HepG2 (cell line): ENCODE data around the gene MAPK13. TPM values are rescaled to one million over a fixed set of nuclear protein-coding genes. Genes with fewer than 3 reads are reported as not detected.
A peak's percentile ranks its signal among the peaks of the same experiment; 100 is the strongest.

Experiments used
- ATRX ChIP-seq: sonication (generic); formaldehyde crosslinking; IDR thresholded peaks from 2 replicates; pipeline ENCODE4 v1.4.0; 2020; ENCODE audit warnings: missing genetic modification reagents, borderline replicate concordance
- GZF1 ChIP-seq: sonication (generic); formaldehyde crosslinking; IDR thresholded peaks from 2 replicates; pipeline ENCODE4 v1.5.1; 2020; ENCODE audit warnings: mild to moderate bottlenecking, missing genetic modification reagents
- POLR2G ChIP-seq: fragments of 200-400 bp; formaldehyde crosslinking; IDR thresholded peaks from 2 replicates; pipeline ENCODE4 v1.6.1; 2018; ENCODE audit warnings: mild to moderate bottlenecking, low read depth, low read length, moderate library complexity
- SMYD3 ChIP-seq: sonication (generic); formaldehyde crosslinking; IDR thresholded peaks from 2 replicates; pipeline ENCODE4 v1.8.1; 2023; ENCODE audit warnings: mild to moderate bottlenecking, missing genetic modification reagents
- ZEB1 ChIP-seq: IDR thresholded peaks from 2 replicates; pipeline ENCODE4 v1.6.1; 2012; ENCODE audit warnings: mild to moderate bottlenecking, low read depth, inconsistent platforms; ENCODE audit not compliant: insufficient replicate concordance
- ZFX ChIP-seq: sonication (generic); formaldehyde crosslinking; IDR thresholded peaks from 2 replicates; pipeline ENCODE4 v1.4.0; 2020; ENCODE audit warnings: mild to moderate bottlenecking, low read depth, missing genetic modification reagents, moderate library complexity
- ZNF224 ChIP-seq: sonication (generic); formaldehyde crosslinking; IDR thresholded peaks from 2 replicates; pipeline ENCODE4 v1.5.0; 2020; ENCODE audit warnings: mild to moderate bottlenecking, missing genetic modification reagents
- ZNF350 ChIP-seq: sonication (generic); formaldehyde crosslinking; IDR thresholded peaks from 2 replicates; pipeline ENCODE4 v1.4.0; 2020; ENCODE audit warnings: mild to moderate bottlenecking, low read depth, missing genetic modification reagents, borderline replicate concordance
- ZNF556 ChIP-seq: sonication (generic); formaldehyde crosslinking; IDR thresholded peaks from 2 replicates; pipeline ENCODE4 v1.4.0; 2020; ENCODE audit warnings: mild to moderate bottlenecking, missing genetic modification reagents, borderline replicate concordance
- ZNF557 ChIP-seq: sonication (generic); formaldehyde crosslinking; IDR thresholded peaks from 2 replicates; pipeline ENCODE4 v1.4.0; 2020; ENCODE audit warnings: missing genetic modification reagents
- ZNF564 ChIP-seq: sonication (generic); formaldehyde crosslinking; IDR thresholded peaks from 2 replicates; pipeline ENCODE4 v1.8.1; 2023; ENCODE audit warnings: mild to moderate bottlenecking, missing genetic modification reagents
- ZNF644 ChIP-seq: IDR thresholded peaks from 2 replicates; pipeline ENCODE4 v1.6.1; 2016; ENCODE audit warnings: low read depth
- polyA plus RNA-seq, 8 experiments: library from polyadenylated mRNA; depleted of rRNA in 3 of 8; stranded (reverse) in 7 of 8; unstranded in 1 of 8; fragments of >200 nt; fragmentation: Illumina TruSeq in 4 of 8; extraction: Trizol in 4 of 8; gene quantifications; 2 replicates each; pipeline versions ENCODE4 v1.2.1 to v1.2.3, GENCODE V29; 2011 to 2016; ENCODE audit warnings: low read depth in 4 of 8, missing spikeins in 1 of 8, mixed read lengths in 1 of 8; ENCODE audit not compliant: insufficient read depth in 1 of 8
- total RNA-seq, 5 experiments: library from RNA; depleted of rRNA; stranded (reverse); fragments of >200 nt; fragmentation: Illumina TruSeq; extraction: Trizol; gene quantifications; 2 replicates each; pipeline ENCODE4 v1.2.3, GENCODE V29; 2016; ENCODE audit warnings: low read depth in 1 of 5
- TF ChIP-seq, protein P1 (sequence below): sonication (generic); formaldehyde crosslinking; IDR thresholded peaks from 2 replicates; pipeline ENCODE4 v1.4.0; 2020; ENCODE audit warnings: missing genetic modification reagents, borderline replicate concordance
- TF ChIP-seq, protein P2 (sequence below): sonication (generic); formaldehyde crosslinking; IDR thresholded peaks from 2 replicates; pipeline ENCODE4 v1.4.0; 2020; ENCODE audit warnings: mild to moderate bottlenecking, missing genetic modification reagents
- TF ChIP-seq, protein P3 (sequence below): sonication (generic); formaldehyde crosslinking; IDR thresholded peaks from 2 replicates; pipeline ENCODE4 v1.8.0; 2022; ENCODE audit warnings: missing genetic modification reagents, mild to moderate bottlenecking, borderline replicate concordance
- TF ChIP-seq, protein P4 (sequence below): sonication (generic); formaldehyde crosslinking; IDR thresholded peaks from 2 replicates; pipeline ENCODE4 v1.8.1; 2023; ENCODE audit warnings: mild to moderate bottlenecking, inconsistent platforms, moderate library complexity, missing genetic modification reagents, borderline replicate concordance
- TF ChIP-seq, protein P5 (sequence below): sonication (generic); formaldehyde crosslinking; IDR thresholded peaks from 2 replicates; pipeline ENCODE4 v1.8.1; 2023; ENCODE audit warnings: missing genetic modification reagents, inconsistent platforms, borderline replicate concordance

MAPK13 gene
- total and polyA plus RNA-seq, 2 of the 13 experiments (the other 11 are each of a cell fraction or from before 2014, with no cell fraction given) = 12.7 to 43.4 TPM

DNA sequence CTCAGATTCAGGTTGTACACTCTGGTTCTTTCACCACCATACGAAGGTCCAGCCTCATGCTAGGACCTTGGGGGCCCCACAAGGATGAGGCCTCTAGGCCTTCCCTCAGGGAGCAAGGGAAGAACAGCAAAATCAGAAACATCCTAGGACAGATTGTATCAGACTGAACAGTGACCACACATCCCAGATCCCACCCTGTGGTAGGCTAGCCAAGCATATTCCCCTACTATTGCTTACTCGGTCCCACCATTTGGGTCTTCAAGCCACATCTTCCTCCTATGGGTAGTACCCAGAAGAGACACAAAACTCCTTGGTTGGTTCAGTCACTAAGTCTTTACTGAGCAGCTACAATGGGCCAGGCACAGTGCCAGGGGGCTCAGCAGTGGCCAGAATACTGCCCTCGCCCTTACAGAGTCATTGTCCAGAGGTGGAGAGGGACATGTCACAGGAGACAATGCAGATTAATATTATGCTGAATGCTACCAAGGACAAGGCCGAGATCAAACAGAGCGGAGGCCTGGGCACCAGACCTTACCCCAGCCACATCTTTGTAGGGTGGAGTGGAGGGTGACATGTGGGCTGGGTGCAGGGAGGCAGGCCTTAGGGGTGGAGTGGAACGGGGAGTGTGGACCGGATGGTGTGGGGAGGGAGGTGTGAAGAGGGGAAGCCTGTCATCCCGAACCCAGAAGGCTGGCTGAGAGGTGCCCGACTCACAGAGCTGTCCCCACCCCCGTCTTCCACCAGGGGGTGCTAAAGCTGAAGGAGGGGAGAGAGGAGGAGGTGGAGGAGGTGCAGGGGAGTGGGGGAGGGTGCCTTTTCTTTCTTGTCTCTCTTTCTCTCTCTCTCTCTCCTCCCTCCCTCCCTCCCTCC, 6.8 kb upstream of the MAPK13 start (continued):
- TF ChIP-seq, protein P1, sequence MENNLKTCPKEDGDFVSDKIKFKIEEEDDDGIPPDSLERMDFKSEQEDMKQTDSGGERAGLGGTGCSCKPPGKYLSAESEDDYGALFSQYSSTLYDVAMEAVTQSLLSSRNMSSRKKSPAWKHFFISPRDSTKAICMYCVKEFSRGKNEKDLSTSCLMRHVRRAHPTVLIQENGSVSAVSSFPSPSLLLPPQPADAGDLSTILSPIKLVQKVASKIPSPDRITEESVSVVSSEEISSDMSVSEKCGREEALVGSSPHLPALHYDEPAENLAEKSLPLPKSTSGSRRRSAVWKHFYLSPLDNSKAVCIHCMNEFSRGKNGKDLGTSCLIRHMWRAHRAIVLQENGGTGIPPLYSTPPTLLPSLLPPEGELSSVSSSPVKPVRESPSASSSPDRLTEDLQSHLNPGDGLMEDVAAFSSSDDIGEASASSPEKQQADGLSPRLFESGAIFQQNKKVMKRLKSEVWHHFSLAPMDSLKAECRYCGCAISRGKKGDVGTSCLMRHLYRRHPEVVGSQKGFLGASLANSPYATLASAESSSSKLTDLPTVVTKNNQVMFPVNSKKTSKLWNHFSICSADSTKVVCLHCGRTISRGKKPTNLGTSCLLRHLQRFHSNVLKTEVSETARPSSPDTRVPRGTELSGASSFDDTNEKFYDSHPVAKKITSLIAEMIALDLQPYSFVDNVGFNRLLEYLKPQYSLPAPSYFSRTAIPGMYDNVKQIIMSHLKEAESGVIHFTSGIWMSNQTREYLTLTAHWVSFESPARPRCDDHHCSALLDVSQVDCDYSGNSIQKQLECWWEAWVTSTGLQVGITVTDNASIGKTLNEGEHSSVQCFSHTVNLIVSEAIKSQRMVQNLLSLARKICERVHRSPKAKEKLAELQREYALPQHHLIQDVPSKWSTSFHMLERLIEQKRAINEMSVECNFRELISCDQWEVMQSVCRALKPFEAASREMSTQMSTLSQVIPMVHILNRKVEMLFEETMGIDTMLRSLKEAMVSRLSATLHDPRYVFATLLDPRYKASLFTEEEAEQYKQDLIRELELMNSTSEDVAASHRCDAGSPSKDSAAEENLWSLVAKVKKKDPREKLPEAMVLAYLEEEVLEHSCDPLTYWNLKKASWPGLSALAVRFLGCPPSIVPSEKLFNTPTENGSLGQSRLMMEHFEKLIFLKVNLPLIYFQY (CRISPR knock-in tag) = no peak
- TF ChIP-seq ZEB1 (no peak), ATRX (no peak), GZF1 (CRISPR knock-in tag) (no peak), ZNF644 (CRISPR knock-in tag) (no peak), ZNF564 (no peak), SMYD3 (CRISPR knock-in tag) (no peak), ZNF557 (CRISPR knock-in tag) (no peak), ZNF350 (no peak), POLR2G (peak; percentile 36; the same call in 1 of the 2 replicates), ZNF224 (CRISPR knock-in tag) (no peak), ZNF556 (CRISPR knock-in tag) (peak; percentile 24; the same call in 1 of the 2 replicates), ZFX (CRISPR knock-in tag) (0 out of 2 replicates have a peak, but pooled peaks have one; percentile 36)
- TF ChIP-seq, protein P2, sequence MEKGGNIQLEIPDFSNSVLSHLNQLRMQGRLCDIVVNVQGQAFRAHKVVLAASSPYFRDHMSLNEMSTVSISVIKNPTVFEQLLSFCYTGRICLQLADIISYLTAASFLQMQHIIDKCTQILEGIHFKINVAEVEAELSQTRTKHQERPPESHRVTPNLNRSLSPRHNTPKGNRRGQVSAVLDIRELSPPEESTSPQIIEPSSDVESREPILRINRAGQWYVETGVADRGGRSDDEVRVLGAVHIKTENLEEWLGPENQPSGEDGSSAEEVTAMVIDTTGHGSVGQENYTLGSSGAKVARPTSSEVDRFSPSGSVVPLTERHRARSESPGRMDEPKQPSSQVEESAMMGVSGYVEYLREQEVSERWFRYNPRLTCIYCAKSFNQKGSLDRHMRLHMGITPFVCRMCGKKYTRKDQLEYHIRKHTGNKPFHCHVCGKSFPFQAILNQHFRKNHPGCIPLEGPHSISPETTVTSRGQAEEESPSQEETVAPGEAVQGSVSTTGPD (CRISPR knock-in tag) = no peak
- TF ChIP-seq, protein P3, sequence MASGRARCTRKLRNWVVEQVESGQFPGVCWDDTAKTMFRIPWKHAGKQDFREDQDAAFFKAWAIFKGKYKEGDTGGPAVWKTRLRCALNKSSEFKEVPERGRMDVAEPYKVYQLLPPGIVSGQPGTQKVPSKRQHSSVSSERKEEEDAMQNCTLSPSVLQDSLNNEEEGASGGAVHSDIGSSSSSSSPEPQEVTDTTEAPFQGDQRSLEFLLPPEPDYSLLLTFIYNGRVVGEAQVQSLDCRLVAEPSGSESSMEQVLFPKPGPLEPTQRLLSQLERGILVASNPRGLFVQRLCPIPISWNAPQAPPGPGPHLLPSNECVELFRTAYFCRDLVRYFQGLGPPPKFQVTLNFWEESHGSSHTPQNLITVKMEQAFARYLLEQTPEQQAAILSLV (CRISPR knock-in tag) = no peak
- TF ChIP-seq, protein P4, sequence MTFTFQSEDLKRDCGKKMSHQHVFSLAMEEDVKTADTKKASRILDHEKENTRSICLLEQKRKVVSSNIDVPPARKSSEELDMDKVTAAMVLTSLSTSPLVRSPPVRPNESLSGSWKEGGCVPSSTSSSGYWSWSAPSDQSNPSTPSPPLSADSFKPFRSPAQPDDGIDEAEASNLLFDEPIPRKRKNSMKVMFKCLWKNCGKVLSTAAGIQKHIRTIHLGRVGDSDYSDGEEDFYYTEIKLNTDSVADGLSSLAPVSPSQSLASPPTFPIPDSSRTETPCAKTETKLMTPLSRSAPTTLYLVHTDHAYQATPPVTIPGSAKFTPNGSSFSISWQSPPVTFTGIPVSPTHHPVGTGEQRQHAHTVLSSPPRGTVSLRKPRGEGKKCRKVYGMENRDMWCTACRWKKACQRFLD (CRISPR knock-in tag) = no peak
- TF ChIP-seq, protein P5, sequence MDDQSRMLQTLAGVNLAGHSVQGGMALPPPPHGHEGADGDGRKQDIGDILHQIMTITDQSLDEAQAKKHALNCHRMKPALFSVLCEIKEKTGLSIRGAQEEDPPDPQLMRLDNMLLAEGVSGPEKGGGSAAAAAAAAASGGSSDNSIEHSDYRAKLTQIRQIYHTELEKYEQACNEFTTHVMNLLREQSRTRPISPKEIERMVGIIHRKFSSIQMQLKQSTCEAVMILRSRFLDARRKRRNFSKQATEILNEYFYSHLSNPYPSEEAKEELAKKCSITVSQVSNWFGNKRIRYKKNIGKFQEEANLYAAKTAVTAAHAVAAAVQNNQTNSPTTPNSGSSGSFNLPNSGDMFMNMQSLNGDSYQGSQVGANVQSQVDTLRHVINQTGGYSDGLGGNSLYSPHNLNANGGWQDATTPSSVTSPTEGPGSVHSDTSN (CRISPR knock-in tag) = no peak
